ENCODE measurements around the gene MYOT. TPM values are rescaled to one million over a fixed set of nuclear protein-coding genes. Genes with fewer than 3 reads are reported as not detected.

The MYOT gene
- total and polyA plus RNA-seq, 9 donors, result 0.23 to 2.2 (median 1.1) TPM; not detected in 2

DNA sequence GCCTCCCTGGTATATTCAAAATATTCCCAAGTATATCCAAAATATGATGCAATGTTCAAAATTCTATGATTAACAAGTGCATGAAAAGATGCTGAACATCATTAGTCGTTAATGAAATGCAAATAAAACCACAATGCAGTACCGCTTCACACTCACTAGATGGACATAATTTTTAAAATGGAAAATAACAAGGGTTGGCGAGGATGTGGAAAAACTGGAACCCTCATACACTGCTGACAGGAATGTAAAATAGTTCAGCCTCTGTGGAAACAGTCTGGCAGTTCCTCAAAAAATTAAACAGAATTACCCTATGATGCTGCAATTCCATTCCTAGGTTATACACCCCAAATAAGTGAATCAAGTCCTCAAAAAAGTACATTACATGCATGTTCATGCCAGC lies 36.1 kb upstream of the MYOT start:
- Histone ChIP-seq H3K4me3 (no peak overlapping the region), H3K36me3 (no peaks in the 10 kb centered on the region), H3K27ac (no peak overlapping the region), H3K9me3 (no peaks in the 10 kb centered on the region), H3K27me3 (no peaks in the 10 kb centered on the region), H3K4me1 (ENCODE audit: insufficient read depth) (no peaks in the 10 kb centered on the region)
- DNase-seq, result no peak
- no peak for TF ChIP-seq EP300 (IDR thresholded peaks at IDR 0.05)
- TF ChIP-seq POLR2A (IDR thresholded peaks at IDR 0.05), result no peak
- TF ChIP-seq, protein P1, sequence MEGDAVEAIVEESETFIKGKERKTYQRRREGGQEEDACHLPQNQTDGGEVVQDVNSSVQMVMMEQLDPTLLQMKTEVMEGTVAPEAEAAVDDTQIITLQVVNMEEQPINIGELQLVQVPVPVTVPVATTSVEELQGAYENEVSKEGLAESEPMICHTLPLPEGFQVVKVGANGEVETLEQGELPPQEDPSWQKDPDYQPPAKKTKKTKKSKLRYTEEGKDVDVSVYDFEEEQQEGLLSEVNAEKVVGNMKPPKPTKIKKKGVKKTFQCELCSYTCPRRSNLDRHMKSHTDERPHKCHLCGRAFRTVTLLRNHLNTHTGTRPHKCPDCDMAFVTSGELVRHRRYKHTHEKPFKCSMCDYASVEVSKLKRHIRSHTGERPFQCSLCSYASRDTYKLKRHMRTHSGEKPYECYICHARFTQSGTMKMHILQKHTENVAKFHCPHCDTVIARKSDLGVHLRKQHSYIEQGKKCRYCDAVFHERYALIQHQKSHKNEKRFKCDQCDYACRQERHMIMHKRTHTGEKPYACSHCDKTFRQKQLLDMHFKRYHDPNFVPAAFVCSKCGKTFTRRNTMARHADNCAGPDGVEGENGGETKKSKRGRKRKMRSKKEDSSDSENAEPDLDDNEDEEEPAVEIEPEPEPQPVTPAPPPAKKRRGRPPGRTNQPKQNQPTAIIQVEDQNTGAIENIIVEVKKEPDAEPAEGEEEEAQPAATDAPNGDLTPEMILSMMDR (IDR thresholded peaks at IDR 0.05), result no peak
- intact Hi-C loops (cut with DNase I), result no loop called here
- 57 to 74% (median 68%) methylated on average over 3 of the region's 3 CpGs for WGBS, 3 donors

DNA sequence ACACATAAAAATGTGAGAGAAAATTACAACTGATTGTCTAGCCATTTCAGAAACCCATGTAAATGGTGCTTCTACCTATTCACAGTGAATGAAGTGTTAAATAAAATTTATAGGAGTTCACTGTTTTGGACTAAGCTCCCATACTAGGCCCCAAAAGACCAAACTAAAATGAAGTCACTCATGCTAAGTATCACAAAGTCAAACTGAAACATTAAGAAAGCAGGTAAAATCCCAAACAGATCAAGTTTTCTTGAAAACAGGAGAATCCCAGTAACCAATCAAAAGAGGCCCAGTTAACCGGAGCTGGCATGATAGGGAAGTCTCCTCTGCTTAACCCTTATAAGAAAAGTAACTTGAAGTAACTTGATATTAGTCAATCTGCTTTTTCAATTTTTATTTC lies 35.2 kb upstream of the MYOT start:
- intact Hi-C loops (cut with DNase I), result no loop called here
- no peaks in the 10 kb centered on the region for H3K4me1 ChIP-seq (ENCODE audit: insufficient read depth)
- no peak for DNase-seq
- no peak overlapping the region for H3K27ac ChIP-seq
- no peaks in the 10 kb centered on the region for H3K36me3 ChIP-seq
- 55 to 66% (median 65%) methylated on average over 1 of the region's 1 CpG for WGBS, 3 donors
- H3K27me3 ChIP-seq, result no peaks in the 10 kb centered on the region
- TF ChIP-seq POLR2A (IDR thresholded peaks at IDR 0.05), result no peak
- TF ChIP-seq EP300 (IDR thresholded peaks at IDR 0.05), result no peak
- TF ChIP-seq, protein P1 (IDR thresholded peaks at IDR 0.05), result no peak
- no peak overlapping the region for H3K4me3 ChIP-seq
- H3K9me3 ChIP-seq, result no peaks in the 10 kb centered on the region

DNA sequence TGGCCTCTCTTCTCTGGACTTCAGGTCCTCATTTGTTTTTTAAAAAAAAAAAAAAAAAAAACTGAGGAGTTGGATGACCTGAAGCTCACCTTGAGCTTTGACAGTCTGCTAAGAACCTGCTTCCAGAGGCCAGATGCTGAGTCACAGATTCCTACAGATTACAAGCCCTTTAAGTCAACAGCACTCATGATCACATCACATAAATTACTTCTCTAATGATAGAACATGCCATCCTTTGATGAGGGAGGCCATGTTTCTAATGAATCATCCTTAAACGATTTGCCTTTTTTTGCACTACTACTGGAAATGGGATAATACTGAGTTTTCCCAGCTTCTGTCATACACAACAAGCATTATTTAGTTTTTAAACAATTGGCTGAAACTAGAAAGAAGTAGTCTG lies 34.2 kb upstream of the MYOT start:
- no peak overlapping the region for H3K27ac ChIP-seq
- intact Hi-C loops (cut with DNase I), result no loop called here
- H3K27me3 ChIP-seq, result no peaks in the 10 kb centered on the region
- no peaks in the 10 kb centered on the region for H3K36me3 ChIP-seq
- H3K9me3 ChIP-seq, result no peaks in the 10 kb centered on the region
- TF ChIP-seq, protein P1 (IDR thresholded peaks at IDR 0.05), result no peak
- TF ChIP-seq POLR2A (IDR thresholded peaks at IDR 0.05) (no peak), EP300 (IDR thresholded peaks at IDR 0.05) (no peak)
- H3K4me1 ChIP-seq (ENCODE audit: insufficient read depth), result no peaks in the 10 kb centered on the region
- WGBS, 3 donors, result 39 to 48% (median 45%) methylated on average over 1 of the region's 1 CpG
- H3K4me3 ChIP-seq, result no peak overlapping the region
- DNase-seq, result no peak

DNA sequence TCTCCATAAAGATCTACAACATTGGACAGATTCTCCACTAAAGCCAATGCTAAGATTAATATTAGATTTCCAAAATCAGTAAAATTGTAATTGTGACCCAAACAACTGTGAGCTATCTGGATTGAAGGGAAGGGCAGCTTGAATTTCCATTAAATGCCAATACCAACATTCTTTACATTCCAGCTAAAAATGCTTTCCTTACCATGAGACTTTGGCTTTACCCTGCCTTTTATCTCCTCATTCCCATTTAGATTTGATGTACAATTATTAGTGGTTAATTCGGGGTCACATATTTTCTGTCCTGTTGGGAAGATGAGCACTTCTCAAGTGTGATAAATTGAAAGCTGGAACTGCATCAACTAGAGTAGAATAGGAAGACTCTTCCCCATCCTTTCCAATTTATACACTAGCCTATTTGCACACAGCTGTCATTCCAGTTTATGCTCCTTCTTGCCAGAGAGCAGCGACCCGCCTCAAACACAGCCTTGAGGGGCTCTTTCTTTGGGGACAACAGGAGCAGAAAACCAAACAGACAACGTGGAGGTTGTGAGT lies 33.1 kb upstream of the MYOT start:
- WGBS, 3 donors, result 53 to 68% (median 62%) methylated on average over 4 of the region's 4 CpGs
- TF ChIP-seq EP300 (IDR thresholded peaks at IDR 0.05) (no peak), POLR2A (IDR thresholded peaks at IDR 0.05) (no peak)
- TF ChIP-seq, protein P1 (IDR thresholded peaks at IDR 0.05), result no peak
- intact Hi-C loops (cut with DNase I), result no loop called here
- H3K27ac ChIP-seq, result no peak overlapping the region
- no peak overlapping the region for H3K4me3 ChIP-seq
- no peaks in the 10 kb centered on the region for H3K9me3 ChIP-seq
- H3K4me1 ChIP-seq (ENCODE audit: insufficient read depth), result no peaks in the 10 kb centered on the region
- DNase-seq, result no peak
- H3K27me3 ChIP-seq, result no peaks in the 10 kb centered on the region
- H3K36me3 ChIP-seq, result no peaks in the 10 kb centered on the region

Measured in ovary (tissue), 9 donors.